Upper lobe of left lung (tissue), 4 donors: ENCODE measurements around the gene PGBD5.

Source experiments
- CTCF ChIP-seq, 6 experiments: fragments of 450-650 bp in 4 of 6; fragments of 200-600 bp in 2 of 6; sonication (generic) in 2 of 6; IDR thresholded peaks; one replicate each; pipeline ENCODE4 v1.5.1; 2016 to 2019; ENCODE audit warnings: antibody characterized with exemption in 6 of 6
- POLR2A ChIP-seq, 4 donors: fragments of 450-650 bp; IDR thresholded peaks; one replicate each; pipeline ENCODE4 v1.5.1; 2016 to 2017; ENCODE audit warnings: antibody characterized with exemption in 4 of 4, mild to moderate bottlenecking in 2 of 4
- POLR2AphosphoS5 ChIP-seq, 2 donors: sonication (generic); formaldehyde crosslinking; IDR thresholded peaks; one replicate each; pipeline ENCODE4 v1.5.1; 2017; ENCODE audit warnings: antibody characterized with exemption in 2 of 2

GRCh38 chr1:230332575-230333066 is 93.5 kb downstream of the PGBD5 start:
- TF ChIP-seq CTCF (IDR thresholded peaks at IDR 0.05): no peak
- TF ChIP-seq POLR2A (IDR thresholded peaks at IDR 0.05): no peak
- TF ChIP-seq POLR2AphosphoS5 (IDR thresholded peaks at IDR 0.05): no peak
